WERI-Rb-1 (cell line): ENCODE results near the gene CCBE1.
A peak's percentile ranks its signal among the peaks of the same experiment; 100 is the strongest.

Experiments
- DNase-seq: peaks from one replicate; pipeline ENCODE4 v3.0.0-alpha.2; 2020
- H3K27ac ChIP-seq: fragments of 250-450 bp; sonication (Bioruptor Pico); 2 replicates; pipeline ENCODE4 v1.5.1; 2020; ENCODE audit warnings: mild to moderate bottlenecking, moderate library complexity
- H3K27me3 ChIP-seq: fragments of 250-450 bp; sonication (Bioruptor Pico); 2 replicates; pipeline ENCODE4 v1.5.1; 2021; ENCODE audit warnings: mild to moderate bottlenecking, low read depth, moderate library complexity; ENCODE audit not compliant: insufficient read depth, severe bottlenecking
- H3K36me3 ChIP-seq: fragments of 250-450 bp; sonication (Bioruptor Pico); 2 replicates; pipeline ENCODE4 v1.5.1; 2020; ENCODE audit warnings: mild to moderate bottlenecking, moderate library complexity
- H3K4me3 ChIP-seq: 2 replicates; pipeline ENCODE4 v1.5.1; 2011; ENCODE audit warnings: low read depth, mild to moderate bottlenecking, control low read depth, low read length
- H3K9me3 ChIP-seq: fragments of 250-450 bp; sonication (Bioruptor Pico); 2 replicates; pipeline ENCODE4 v1.5.1; 2021; ENCODE audit warnings: mild to moderate bottlenecking, moderate library complexity; ENCODE audit not compliant: severe bottlenecking
- CTCF ChIP-seq: IDR thresholded peaks from 2 replicates; pipeline ENCODE4 v1.5.1; 2011; ENCODE audit warnings: low read depth, mild to moderate bottlenecking, control low read depth, inconsistent platforms, low read length

Gene CCBE1

DNA sequence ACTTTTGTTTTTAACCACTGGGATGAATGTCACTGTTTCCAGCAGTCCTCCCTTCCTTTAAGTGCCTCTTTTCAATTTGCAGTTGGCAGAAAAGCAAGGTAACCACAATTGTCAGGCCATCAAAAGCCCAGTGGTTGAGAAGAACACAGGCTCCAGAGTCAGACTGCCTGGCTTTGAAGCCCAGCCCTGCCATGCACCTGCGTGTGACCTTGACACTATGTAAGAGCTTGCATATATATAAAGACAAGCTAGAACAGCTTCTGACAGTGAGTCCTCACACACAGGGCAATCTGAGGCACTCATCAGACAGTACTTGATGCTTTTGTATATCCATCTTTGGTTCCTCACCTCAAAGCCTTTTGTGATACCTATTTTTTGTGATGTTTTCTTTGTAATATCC, 11.0 kb downstream of the CCBE1 start:
- DNase-seq: no peak
- H3K9me3 ChIP-seq: no peaks in the 10 kb centered on the region
- H3K4me3 ChIP-seq: no peak overlapping the region
- H3K27me3 ChIP-seq: no peaks in the 10 kb centered on the region
- no peak overlapping the region for H3K27ac ChIP-seq
- no peaks in the 10 kb centered on the region for H3K36me3 ChIP-seq
- TF ChIP-seq CTCF: no peak

- H3K36me3 ChIP-seq: no peaks in the 10 kb centered on the region
- no peaks in the 10 kb centered on the region for H3K27me3 ChIP-seq
- no peak overlapping the region for H3K27ac ChIP-seq
- DNase-seq: no peak
- no peak overlapping the region for H3K4me3 ChIP-seq
- no peaks in the 10 kb centered on the region for H3K9me3 ChIP-seq
- TF ChIP-seq CTCF: no peak
Measured at GRCh38 chr18:59685501-59685900, 11.7 kb downstream of the CCBE1 start.

DNA sequence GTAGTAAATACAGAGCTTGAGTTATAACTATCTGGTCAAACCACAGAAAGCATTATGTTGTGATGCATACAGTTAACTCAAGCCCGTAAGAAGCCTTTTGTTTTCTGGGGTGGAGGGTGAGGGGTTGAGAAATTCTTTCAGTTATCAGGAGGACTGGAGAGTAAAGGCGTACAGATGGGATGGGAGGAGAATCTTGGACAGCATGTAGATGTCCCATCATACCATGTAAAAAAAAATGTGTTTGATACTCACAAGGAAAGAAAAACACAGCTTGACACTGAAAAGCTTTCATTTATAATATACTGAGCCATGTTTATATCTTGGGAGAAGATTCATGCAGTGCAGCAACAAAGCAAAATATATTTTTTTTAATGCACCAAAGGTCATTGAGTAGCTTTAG, 12.4 kb downstream of the CCBE1 start:
- Histone ChIP-seq H3K27me3 (no peaks in the 10 kb centered on the region), H3K36me3 (no peaks in the 10 kb centered on the region), H3K4me3 (no peak overlapping the region), H3K27ac (no peak overlapping the region), H3K9me3 (no peaks in the 10 kb centered on the region)
- TF ChIP-seq CTCF: no peak
- no peak for DNase-seq

GRCh38 chr18:59681521-59682004, 15.7 kb downstream of the CCBE1 start:
- Histone ChIP-seq H3K36me3 (no peaks in the 10 kb centered on the region), H3K9me3 (no peaks in the 10 kb centered on the region), H3K27me3 (no peaks in the 10 kb centered on the region), H3K27ac (no peak overlapping the region), H3K4me3 (peak overlapping the region; percentile 10)
- TF ChIP-seq CTCF: no peak
- peak; percentile 64 for DNase-seq

DNA sequence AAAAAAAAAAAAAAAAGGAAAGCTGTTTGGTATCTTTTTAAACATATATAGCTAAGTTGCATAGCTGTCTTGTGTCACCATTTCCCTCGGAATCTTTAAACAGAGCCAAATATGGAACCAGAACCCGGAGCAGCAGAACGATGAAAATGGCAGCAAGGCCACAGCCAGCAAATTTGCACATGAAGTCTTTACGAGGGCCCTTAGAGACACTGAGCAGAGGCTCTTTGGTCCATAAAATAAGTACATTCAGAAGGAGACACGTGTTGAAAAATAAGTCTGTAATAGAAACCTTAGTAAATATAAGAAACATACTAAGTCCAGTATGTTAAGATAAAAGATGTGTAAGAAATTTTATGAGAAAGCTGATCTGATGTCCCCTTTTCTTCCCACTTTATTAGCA, 16.2 kb downstream of the CCBE1 start:
- no peak for TF ChIP-seq CTCF
- Histone ChIP-seq H3K27me3 (no peaks in the 10 kb centered on the region), H3K9me3 (no peaks in the 10 kb centered on the region), H3K4me3 (no peak overlapping the region; the same call in 1 of the 2 replicates), H3K27ac (no peak overlapping the region), H3K36me3 (no peaks in the 10 kb centered on the region)
- DNase-seq: no peak

DNA sequence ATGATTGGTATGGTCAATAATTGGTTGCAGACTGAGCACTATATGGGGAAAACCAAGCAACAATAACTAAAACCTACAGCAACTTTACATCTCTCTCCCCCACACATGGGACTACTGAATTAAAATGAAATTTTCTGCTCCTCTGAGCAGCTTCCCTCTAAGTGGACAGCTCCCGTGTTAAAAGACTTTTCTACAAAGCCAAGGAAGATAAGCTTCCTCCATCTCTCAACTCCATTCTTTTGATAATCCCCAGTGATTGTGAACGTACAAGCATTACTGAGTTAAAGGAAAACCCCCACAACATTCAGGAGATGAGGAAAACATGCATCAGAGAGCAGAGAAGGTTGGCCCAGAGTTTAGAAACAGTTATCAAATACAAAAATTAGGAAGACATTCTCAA, 21.9 kb downstream of the CCBE1 start:
- DNase-seq: no peak
- Histone ChIP-seq H3K4me3 (no peak overlapping the region), H3K27ac (no peak overlapping the region), H3K36me3 (no peaks in the 10 kb centered on the region), H3K27me3 (no peaks in the 10 kb centered on the region), H3K9me3 (no peaks in the 10 kb centered on the region)
- TF ChIP-seq CTCF: no peak
